ENCODE data around the gene CNOT8.

The CNOT8 gene

GRCh38 chr5:154836225-154836624 is 22.2 kb upstream of the CNOT8 start:
- DNase-seq = no peak

DNA sequence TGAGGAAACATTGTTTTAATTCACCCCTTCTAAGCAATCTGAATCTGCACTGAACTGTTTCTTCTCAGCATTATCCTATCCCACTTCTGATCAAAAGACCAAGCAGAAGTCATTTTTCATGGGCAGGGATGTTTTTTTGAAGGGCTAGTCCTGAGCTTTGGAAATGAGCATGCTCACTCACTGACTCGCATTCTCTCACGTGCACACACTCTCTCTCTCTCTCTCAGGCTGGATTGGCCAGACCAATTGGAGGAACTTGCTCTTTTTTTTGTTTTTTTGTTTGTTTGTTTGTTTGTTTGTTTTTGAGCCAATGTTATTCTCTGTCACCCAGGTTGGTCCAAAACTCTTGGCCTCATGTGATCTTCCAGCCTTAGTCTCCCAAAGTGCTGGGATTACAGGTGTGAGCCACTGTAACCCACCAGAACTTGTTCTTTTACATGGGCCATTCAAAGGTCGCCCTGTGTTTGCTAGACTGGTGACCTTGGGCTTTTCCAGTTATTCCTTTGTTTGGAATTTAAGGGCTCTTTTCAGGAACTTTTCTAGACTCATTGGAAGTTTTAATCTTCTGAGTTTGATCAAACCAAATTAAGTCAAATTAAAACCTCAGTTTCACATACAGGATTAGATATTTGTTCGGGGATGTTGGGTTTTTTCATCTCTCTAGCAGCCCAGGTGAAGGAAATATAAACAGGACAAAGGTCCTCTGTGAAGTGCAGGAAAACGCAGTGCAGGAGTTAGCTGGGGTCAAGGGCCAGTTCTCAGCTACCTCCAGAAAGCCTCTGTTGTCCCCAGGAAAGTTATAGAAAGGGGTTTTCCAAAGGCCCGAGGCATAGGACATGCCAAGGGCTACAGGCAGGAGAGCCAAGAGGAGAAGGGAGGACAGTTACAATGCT is 21.2 kb upstream of the CNOT8 start:
- DNase-seq = no peak

DNA sequence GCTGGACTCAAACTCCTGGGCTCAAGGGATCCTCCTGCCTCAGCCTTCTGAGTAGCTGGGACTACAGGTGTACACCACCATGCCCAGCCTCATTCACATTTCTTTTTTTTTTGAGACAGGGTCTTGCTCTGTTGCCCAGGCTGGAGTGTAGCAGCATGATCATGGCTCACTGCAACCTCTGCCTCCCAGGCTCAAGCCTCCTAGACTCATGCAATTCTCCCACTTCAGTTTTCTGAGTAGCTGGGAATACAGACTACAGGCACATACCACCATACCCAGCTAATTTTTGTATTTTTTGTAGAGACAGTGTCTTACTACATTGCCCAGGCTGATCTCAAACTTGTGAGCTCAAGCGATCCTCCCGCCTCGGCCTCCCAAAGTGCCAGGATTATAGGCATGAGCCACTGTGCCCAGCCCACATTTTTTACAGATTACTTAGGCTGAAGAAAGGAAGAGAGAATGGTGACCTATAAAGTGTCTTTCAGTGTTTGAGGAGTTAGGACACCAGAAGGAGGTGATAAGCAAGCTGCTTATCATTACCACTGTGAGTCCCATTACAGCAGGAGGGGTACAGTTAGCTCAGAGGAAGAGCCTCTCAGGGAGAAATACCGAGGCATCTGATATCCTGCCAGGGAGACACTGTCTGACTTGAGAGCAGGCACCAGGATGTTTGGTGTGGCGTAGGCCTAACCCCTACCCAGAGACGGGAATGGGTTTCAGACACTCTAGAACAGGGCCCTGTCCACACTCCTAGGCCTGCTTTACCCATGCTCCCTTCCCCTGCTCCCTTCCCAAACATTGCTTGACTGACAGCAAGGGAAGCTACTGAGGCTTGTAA is 17.8 kb upstream of the CNOT8 start:
- DNase-seq = peak; percentile 97

- no peak for DNase-seq
Measured at GRCh38 chr5:154841273-154841661, 17.2 kb upstream of the CNOT8 start.

DNA sequence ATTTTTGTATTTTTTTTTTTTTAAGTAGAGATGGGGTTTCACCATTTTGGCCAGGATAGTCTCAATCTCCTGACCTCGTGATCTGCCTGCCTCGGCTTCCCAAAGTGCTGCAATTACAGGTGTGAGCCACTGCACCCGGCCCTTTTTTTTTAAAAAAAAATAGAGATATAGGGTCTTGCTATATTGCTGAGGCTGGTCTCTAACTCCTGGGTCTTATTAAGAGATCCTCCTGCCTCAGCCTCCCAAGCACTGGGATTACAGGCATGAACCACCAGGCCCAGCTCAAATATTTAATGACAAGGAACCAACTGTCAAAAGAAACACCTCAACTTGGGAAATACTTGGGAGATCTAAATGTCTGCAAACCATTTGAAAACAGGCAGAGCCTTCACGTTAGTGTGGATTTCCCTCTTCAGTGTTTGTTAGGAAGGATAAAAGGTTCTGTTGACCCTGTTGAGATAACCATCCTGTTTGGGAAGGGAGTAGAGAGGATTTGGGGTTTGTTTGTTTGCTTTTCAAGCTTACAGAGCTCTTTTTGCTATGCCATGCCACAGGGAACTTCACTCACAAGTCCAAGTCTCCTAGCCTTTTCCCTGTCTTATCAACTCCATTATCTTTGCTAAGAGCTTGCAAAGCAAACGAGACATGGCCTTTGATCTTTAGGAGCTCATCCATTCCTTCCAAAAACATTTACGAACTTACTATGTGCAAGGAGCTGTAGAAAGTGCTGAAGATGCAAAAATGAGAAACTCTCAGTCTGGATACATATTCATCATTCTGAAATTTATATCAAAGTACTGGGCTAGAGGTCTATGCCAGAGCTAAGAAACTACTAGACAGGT is 15.5 kb upstream of the CNOT8 start:
- no peak for DNase-seq

DNA sequence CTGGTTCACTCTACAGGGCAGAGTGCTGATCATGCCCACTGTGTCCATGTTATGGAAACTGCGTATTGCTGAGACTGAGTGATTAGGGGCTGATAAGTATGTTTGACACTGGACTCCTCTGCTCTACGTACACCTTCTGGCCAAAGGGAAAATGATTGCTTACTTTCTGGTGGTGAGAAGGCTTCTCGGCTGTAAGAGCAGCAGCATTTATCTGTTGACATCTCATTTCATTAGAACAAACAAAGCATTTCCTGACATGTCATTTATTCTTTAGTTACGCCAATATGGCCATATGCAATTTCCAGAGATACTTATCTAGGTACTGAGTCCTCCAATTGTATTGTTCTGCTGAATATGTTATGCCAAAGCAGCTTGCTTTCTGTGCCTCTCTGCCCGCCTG is 13.6 kb upstream of the CNOT8 start:
- DNase-seq = no peak

DNA sequence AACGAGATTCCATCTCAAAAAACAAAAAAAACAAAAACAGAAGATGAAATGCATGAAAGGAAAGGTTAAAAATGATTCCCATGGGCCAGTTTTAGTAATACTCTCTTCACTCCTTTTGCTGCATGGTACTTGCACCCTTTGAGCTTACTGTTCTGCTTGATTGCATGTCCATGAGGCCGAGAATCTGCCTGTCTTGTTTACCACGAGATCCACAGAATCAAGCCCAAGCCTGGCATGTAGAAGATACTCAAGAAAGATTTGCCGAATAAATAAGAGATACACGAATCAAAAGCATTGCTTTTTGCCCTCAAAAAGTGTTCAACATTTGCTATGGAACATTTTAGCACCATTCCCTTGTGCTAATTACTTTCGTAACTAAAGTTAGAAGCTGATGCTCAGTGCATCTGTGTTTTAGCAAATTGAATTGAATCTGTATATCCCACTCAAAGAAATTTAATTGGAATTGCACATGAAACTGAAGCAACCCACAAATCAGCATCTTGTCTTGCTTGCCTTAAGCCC is 9.1 kb upstream of the CNOT8 start:
- no peak for DNase-seq

DNA sequence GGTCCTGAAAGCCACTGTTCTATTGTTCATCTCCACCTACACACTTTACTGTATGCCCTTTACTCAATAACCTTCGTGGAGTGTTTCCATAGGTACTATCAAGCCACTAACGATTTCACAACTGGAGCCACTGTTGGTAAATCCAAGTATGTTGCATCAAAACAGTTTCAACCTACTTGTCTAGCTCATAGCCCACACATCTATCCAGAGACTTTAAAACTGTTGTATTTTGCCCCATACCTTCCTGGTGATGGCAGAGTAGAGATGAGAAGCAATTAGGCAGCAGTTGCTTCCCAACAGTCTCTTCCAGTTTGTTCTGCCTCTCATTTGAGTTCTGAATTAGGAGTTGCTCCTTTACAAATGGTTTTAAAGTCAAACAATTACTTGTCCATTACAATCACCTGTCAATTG is 8.6 kb upstream of the CNOT8 start:
- peak; percentile 68 for DNase-seq

DNA sequence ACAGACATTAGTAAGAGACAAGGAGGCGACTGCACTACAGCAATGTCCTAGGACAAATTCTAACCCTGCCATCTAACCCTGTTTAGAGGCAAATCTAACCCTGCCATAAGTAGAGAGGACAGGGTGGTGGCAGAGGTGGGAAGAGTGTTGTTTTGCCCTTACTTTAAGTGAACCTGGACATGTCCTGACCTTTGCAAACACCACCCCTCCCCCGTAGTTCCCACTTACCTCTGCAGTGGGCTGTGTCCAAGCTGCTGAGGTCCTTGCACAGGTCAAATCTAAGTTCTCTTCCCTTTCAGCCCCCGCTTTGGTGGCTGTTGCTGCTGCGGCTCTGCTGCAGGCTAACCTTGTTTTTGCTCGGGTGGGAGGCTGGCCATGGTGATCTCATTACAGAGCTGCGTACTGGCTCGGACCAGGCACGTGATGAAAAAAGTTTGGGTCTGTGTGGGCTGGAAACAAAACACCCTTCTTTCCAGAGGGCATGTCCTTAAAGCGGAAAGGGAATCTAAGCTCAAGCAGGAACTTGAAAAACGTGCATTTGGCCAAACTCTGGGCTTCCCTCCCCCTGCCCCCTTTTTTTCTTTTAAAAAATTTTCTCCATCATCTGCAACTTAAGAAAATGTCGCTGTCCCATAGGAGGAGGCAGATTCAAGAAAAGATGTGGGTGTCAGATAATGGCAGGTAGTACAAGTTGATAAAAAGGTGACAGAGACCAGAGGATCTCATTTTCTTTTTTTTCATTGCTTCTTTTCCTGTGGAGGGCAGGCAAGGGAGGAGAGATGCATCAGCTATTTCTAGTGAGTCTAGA is 8.0 kb upstream of the CNOT8 start, which contains the start of gene FAXDC2:
FAXDC2 (minus strand) TSS at position 349 of the 808 bp plus-strand sequence. CDS start 12,425 bp downstream, outside the sequence.
- DNase-seq = peak; percentile 63

- DNase-seq = no peak
Measured at GRCh38 chr5:154851351-154851750, 7.1 kb upstream of the CNOT8 start.

DNA sequence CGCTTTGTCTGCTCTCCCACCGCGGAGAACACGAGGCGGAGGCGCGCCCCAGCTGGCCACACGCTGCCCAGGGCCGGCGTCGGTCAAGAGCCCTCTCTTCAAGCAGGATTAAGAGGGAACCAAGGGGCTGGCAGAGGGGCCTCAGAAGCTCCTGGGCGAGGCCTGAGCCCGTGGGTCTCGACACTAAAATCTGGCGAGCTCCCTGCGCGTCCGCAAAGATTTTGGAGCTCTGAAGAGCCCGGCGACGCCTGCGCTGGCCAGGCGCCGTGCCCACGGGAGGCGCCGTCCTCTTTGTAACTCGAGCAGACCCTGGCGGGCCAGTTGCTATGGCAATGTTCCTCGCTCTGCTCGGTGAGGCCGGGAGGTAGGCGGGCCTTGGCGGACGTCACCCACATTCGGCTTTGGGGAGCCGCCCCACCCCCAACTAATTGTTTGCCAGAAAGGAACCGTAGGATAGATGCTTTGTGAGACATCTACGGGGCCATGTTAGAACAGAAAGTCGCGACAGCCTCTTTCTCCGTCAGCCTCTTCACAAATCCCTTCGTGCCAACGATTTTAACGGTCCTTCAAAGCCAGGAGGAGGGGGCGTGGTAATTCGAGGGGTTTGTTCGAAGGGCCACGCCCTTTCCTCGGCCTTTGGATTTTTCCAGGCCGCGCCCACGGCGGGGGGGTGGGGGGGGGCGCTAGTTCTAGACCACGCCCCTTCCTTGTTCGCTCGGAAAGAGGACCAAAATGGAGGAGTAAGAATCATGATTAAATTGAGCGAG is 714 bp upstream of the CNOT8 start:
- peak; percentile 99 for DNase-seq

- DNase-seq = peak; percentile 68
Measured at GRCh38 chr5:154858972-154859871, 795 bp downstream of the CNOT8 start.

- DNase-seq = peak; percentile 20
Measured at GRCh38 chr5:154860123-154860522, 1.7 kb downstream of the CNOT8 start.

- peak; percentile 36 for DNase-seq
Measured at GRCh38 chr5:154860765-154861164, 2.3 kb downstream of the CNOT8 start.

- DNase-seq = no peak
Measured at GRCh38 chr5:154861946-154862345, 3.5 kb downstream of the CNOT8 start.

GRCh38 chr5:154862766-154863165 is 4.3 kb downstream of the CNOT8 start:
- DNase-seq = no peak

GRCh38 chr5:154863291-154864080 is 5.1 kb downstream of the CNOT8 start:
- DNase-seq = no peak

DNA sequence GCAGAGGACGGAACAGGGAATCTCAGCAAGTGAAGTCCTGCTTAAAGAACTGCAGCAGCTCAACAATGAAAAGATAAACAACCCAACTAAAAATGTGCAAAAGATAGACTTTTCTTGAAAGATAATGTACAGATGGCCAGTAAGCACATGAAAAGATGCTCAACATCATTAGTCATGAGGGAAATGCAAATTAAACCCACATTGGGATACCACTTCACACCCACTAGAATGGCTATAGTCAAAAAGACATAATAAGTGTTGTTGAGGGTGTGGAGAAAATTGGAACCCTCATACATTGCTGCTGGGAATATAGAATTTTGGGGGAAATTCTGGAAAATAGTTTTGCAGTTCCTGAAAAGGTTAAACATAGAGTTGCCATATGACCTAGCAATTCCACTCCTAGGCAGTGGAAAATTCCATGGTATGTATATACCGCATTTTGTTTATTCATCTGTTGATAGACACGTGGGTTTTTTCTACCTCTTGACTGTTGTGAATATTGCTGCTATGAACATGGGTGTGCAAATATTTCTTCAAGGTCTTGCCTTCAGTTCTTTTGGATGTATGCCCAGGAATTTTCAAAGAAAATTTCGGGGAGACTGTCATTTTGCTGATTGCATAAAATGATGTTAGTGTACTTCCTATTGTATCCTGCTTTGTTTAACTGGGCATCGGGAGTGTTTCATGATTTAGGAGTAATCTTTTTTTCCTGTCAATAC is 7.2 kb downstream of the CNOT8 start:
- DNase-seq = no peak
